Choroid plexus epithelial cell (primary cell): Measurements from ENCODE around the gene AATF.
A peak's percentile ranks its signal among the peaks of the same experiment; 100 is the strongest.

Source experiments
- DNase-seq: peaks from one replicate; pipeline ENCODE4 v3.0.0-alpha.2; 2010; ENCODE audit warnings: low read depth
- H3K4me3 ChIP-seq: 2 replicates; pipeline ENCODE4 v1.5.1; 2011; ENCODE audit warnings: low read depth, mild to moderate bottlenecking, control low read depth, low read length, moderate library complexity
- CTCF ChIP-seq: conservative IDR thresholded peaks from 2 replicates; pipeline ENCODE4 v1.5.1; 2011; ENCODE audit warnings: low read depth, mild to moderate bottlenecking, control low read depth, inconsistent platforms, low read length, moderate library complexity

The AATF gene

DNA sequence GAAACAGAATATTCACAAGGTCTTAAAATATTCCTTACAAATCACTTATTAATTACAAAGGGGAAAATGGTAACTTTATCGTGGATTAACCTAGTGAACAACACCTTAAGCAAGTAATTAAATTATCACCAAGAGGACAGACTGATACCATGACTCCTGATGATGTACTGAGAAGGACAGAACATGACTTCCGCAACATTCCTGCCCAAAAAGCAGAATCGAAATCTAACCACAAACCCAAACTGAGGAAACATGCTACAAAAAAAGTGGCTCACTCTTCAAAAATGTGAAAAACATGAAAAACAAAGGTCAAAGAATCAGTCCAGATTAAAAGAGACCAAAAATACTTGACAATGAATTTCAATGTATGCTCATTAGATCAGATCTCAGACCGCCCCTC is 151.5 kb downstream of the AATF start:
- TF ChIP-seq CTCF, result no peak
- no peak overlapping the region for H3K4me3 ChIP-seq
- DNase-seq, result peak; percentile 41

- no peak overlapping the region for H3K4me3 ChIP-seq
- no peak for TF ChIP-seq CTCF
- no peak for DNase-seq
These were observed 152.6 kb downstream of the AATF start for GRCh38 chr17:37101306-37101705.

DNA sequence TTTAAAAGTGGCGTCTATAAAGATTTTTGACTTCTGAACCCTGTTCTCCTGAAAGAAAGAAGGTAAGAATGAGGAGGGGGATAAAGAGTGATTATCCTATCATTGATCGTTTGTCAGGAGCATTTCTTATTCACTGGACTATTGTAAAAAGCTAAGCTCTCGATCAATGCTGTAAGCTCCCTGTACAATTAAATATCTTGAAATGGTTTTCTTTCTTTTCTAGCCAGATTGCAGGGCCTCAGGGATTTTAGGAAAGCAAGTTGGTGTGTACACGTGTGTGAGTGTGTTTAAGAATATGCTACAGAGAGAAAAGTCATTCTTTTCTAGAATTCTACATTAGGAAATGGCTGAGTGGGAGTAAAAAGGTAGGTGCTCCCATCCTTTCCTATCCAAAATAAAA is 154.5 kb downstream of the AATF start:
- H3K4me3 ChIP-seq, result no peak overlapping the region
- no peak for TF ChIP-seq CTCF
- DNase-seq, result no peak

DNA sequence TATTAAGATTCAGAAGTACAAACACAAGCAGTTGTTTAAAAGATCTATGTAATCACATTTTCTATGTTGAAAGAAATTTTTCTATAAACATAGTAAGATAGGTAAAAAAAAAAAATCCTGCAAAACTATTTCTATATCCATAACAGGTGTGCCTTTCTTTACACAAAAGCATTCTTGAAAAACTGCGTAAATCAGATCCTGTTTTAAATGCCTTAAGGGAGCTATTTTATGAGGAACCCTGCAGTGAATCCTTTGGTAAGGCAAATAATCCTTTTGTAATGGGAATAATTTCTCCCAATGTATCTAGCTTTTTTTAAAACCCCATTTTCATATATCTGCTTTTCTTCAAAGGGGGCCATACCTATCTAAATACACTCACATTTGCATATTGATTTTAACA is 157.3 kb downstream of the AATF start:
- no peak overlapping the region for H3K4me3 ChIP-seq
- no peak for TF ChIP-seq CTCF
- DNase-seq, result no peak
